EL (cell line): ENCODE results near the gene AMD1.

ENCODE experiments used
- DNase-seq: peaks from one replicate; pipeline ENCODE4 v3.0.0-alpha.2; 2016

The AMD1 gene

DNA sequence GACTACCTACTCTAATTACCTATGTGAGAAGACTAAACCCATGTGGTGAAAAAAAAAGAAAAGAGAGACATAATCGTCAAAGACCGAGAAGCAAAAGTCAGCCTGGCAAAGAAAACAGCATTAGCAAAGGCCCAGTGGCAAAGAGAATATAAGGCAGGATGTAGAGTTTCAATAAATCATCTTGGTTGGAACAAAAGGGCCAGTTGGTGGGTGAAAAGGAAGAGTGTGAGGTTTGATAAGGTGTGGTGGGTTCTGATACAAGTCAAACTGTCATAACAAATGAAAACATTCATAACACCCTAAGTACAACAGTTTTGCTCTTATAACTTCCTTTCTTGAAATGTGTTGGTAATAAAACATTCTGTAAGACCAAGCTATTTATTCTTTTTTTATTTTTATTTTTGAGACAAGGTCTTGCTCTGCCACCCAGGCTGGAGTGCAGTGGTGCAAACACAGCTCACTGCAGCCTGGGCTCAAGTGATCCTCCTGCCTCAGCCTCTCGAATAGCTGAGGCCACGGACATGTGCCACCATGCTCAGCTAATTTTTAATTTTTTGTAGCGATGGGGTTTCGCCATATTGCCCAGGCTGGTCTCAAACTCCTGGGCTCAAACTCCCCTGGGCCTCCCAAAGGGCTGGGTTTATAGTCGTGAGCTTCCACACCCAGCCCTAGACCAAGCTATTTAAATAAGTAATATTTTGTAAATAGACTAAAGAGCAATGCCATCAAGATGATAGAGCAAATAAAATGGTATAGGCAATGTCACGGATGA is 65.0 kb downstream of the AMD1 start:
- DNase-seq, result no peak

DNA sequence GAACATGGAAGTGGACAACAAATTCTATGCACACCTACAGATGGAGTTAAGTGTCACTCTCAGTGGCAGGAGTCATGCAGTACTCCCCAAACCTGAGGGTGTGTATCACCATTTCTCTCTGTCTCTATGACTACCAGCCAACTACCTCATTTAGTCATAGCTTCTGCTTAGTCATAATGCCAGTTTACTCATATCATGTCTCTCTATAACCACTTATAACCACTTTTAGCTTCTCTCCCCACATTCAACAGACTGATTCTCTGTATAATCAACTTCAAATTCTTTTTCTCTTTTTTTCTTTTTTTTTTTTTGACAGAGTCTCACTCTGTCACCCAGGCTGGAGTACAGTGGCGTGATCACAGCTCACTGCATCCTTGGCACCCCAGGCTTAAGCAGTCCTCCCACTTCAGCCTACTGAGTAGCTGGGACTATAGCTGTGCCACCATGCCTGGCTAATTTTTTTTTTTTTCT is 70.1 kb downstream of the AMD1 start:
- peak; percentile 82 for DNase-seq
